ENCODE measurements around the gene CTSW.

- TF ChIP-seq CTCF (conservative IDR thresholded peaks at IDR 0.05; ENCODE audit: low read length) (no peak), EZH2phosphoT487 (IDR thresholded peaks at IDR 0.05; ENCODE audit: borderline replicate concordance, low read depth, low read length) (no peak)
Measured at GRCh38 chr11:65911682-65912568, 32.3 kb downstream of the CTSW start.
